ENCODE measurements around the gene C19orf25. TPM values are rescaled to one million over a fixed set of nuclear protein-coding genes. Genes with fewer than 3 reads are reported as not detected.

C19orf25 gene
- polyA plus RNA-seq, 1 experiment: 14.5 TPM

DNA sequence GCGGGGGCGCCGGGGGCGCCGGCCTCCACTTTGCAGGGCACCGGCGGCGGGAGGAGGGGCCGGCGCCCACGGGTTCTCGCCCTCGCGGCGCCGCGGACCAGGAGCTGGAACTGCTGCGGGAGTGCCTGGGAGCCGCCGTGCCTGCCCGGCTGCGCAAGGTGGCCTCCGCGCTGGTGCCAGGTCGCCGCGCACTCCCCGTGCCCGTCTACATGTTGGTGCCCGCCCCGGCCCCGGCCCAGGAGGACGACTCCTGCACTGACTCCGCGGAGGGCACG is 11.9 kb downstream of the C19orf25 start:
- ChIA-PET CTCF (no interaction called here), POLR2A (no interaction called here)
- Histone ChIP-seq H3K9me3 (ENCODE audit: control insufficient read depth, insufficient read depth, low read length) (no peaks in the 10 kb centered on the region; the same call in 1 of the 2 replicates), H3K4me3 (ENCODE audit: low read depth, low read length) (no peak overlapping the region), H3K27ac (ENCODE audit: low read depth, low read length) (no peak overlapping the region), H3K27me3 (ENCODE audit: control insufficient read depth, insufficient read depth, low read length) (peaks cover 43% of the 10 kb centered on the region)
- no peak for TF ChIP-seq CTCF (IDR thresholded peaks at IDR 0.05; ENCODE audit: low read depth, low read length)
- DNase-seq (ENCODE audit: low read depth, low spot score): no peak

DNA sequence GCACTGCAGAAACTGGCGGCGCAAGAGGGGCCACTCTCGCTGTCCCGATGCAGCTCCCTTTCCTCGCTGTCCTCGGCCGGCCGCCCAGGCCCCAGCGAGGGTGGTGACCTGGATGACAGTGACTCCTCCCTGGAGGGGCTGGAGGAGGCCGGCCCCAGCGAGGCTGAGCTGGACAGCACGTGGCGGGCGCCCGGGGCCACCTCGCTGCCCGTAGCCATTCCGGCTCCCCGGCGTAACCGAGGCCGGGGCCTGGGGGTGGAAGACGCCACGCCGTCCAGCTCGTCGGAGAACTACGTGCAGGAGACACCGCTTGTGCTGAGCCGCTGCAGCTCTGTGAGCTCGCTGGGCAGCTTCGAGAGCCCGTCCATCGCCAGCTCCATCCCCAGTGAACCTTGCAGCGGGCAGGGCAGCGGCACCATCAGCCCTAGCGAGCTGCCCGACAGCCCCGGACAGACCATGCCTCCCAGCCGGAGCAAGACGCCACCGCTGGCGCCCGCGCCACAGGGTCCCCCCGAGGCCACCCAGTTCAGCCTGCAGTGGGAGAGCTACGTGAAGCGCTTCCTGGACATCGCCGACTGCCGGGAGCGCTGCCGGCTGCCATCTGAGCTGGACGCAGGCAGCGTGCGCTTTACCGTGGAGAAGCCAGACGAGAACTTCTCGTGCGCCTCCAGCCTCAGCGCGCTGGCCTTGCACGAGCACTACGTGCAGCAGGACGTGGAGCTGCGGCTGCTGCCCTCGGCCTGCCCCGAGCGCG is 12.4 kb downstream of the C19orf25 start:
- POLR2A ChIA-PET: no interaction called here
- TF ChIP-seq CTCF (IDR thresholded peaks at IDR 0.05; ENCODE audit: low read depth, low read length): no peak
- CTCF ChIA-PET: interaction anchor here (1.1 to 1.5 kb wide), 3 partner anchors 11 to 188 kb away, joined by 3 to 4 read pairs (median 3); no protein-coding TSS in a partner anchor
- Histone ChIP-seq H3K27ac (ENCODE audit: low read depth, low read length) (no peak overlapping the region), H3K27me3 (ENCODE audit: control insufficient read depth, insufficient read depth, low read length) (peaks cover 38% of the 10 kb centered on the region), H3K9me3 (ENCODE audit: control insufficient read depth, insufficient read depth, low read length) (no peaks in the 10 kb centered on the region; the same call in 1 of the 2 replicates), H3K4me3 (ENCODE audit: low read depth, low read length) (no peak overlapping the region)
- DNase-seq (ENCODE audit: low read depth, low spot score): no peak

GRCh38 chr19:1466018-1466460 is 13.0 kb downstream of the C19orf25 start:
- POLR2A ChIA-PET: no interaction called here
- no peak for DNase-seq (ENCODE audit: low read depth, low spot score)
- H3K27ac ChIP-seq (ENCODE audit: low read depth, low read length): no peak overlapping the region
- peaks cover 32% of the 10 kb centered on the region for H3K27me3 ChIP-seq (ENCODE audit: control insufficient read depth, insufficient read depth, low read length)
- H3K9me3 ChIP-seq (ENCODE audit: control insufficient read depth, insufficient read depth, low read length): no peaks in the 10 kb centered on the region; the same call in 1 of the 2 replicates
- H3K4me3 ChIP-seq (ENCODE audit: low read depth, low read length): no peak overlapping the region
- no peak for TF ChIP-seq CTCF (IDR thresholded peaks at IDR 0.05; ENCODE audit: low read depth, low read length)
- CTCF ChIA-PET: interaction anchor here (0.5 to 1.5 kb wide), 4 partner anchors 12 to 376 kb away, joined by 3 to 4 read pairs (median 3); no protein-coding TSS in a partner anchor

GRCh38 chr19:1465191-1466016 is 13.6 kb downstream of the C19orf25 start:
- Histone ChIP-seq H3K4me3 (ENCODE audit: low read depth, low read length) (no peak overlapping the region), H3K9me3 (ENCODE audit: control insufficient read depth, insufficient read depth, low read length) (no peaks in the 10 kb centered on the region; the same call in 1 of the 2 replicates), H3K27ac (ENCODE audit: low read depth, low read length) (no peak overlapping the region), H3K27me3 (ENCODE audit: control insufficient read depth, insufficient read depth, low read length) (peaks cover 26% of the 10 kb centered on the region)
- ChIA-PET POLR2A (no interaction called here), CTCF (interaction anchor here (0.5 to 1.5 kb wide), 4 partner anchors 13 to 376 kb away, joined by 3 to 4 read pairs (median 3); no protein-coding TSS in a partner anchor)
- peak; percentile 52 for TF ChIP-seq CTCF (IDR thresholded peaks at IDR 0.05; ENCODE audit: low read depth, low read length)
- no peak for DNase-seq (ENCODE audit: low read depth, low spot score)

DNA sequence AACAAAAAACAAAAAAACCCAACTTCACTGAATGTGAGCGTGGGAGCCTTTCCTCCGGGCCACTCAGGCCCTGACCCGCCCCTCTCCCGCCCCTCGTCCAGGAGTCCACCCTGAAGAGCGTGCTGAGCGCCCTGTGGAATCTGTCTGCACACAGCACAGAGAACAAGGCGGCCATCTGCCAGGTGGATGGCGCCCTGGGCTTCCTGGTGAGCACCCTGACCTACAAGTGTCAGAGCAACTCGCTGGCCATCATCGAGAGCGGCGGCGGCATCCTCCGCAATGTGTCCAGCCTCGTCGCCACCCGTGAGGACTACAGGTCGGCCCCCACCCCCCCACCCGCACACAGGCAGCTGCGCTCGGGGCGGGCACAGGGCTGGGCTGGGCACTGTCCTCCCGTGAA is 17.2 kb downstream of the C19orf25 start:
- ChIA-PET CTCF (no interaction called here), POLR2A (no interaction called here)
- no peak overlapping the region for H3K27ac ChIP-seq (ENCODE audit: low read depth, low read length)

More for the DNA sequence above, 17.2 kb downstream of the C19orf25 start:
- no peaks in the 10 kb centered on the region; the same call in 1 of the 2 replicates for H3K9me3 ChIP-seq (ENCODE audit: control insufficient read depth, insufficient read depth, low read length)
- no peak overlapping the region for H3K4me3 ChIP-seq (ENCODE audit: low read depth, low read length)
- no peak for TF ChIP-seq CTCF (IDR thresholded peaks at IDR 0.05; ENCODE audit: low read depth, low read length)
- peaks cover 21% of the 10 kb centered on the region for H3K27me3 ChIP-seq (ENCODE audit: control insufficient read depth, insufficient read depth, low read length)
- no peak for DNase-seq (ENCODE audit: low read depth, low spot score)

All from AG04450 (cell line).